ENCODE results near the gene SEZ6L2.

- TF ChIP-seq CTCF (IDR thresholded peaks at IDR 0.05) (no peak), POLR2A (IDR thresholded peaks at IDR 0.05) (no peak)
Measured at GRCh38 chr16:29899516-29900101, at the start of gene SEZ6L2.
